Endothelial cell of hepatic sinusoid (primary cell): ENCODE measurements around the gene KCNC3.

Source experiments
- in situ Hi-C: cut with HindIII; loops from 2 replicates; pipeline ENCODE4 v1.10.0; 2017; ENCODE audit warnings: low sequenced_read_pairs

The KCNC3 gene

DNA sequence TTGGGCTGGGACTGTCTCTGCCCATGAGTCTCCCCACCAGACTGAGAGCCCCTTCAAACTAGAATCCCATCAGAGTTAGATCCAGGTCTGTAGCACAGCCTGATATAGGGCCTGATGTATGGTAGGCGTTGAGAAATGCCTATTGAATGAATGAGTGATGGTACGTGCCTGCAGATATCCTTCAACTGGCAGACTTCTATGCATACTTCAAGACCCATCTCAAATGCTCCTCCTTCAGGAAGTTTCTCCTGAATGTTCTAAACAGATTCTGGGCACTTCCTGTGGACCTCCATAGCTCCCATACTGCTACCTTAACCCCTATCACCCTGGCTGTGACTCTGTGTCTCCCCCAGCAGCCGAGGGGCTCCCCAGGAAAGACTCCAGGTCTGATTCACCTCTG, 48.2 kb downstream of the KCNC3 start:
- in situ Hi-C loops, result loop anchor here (5.0 kb wide), 2 partner anchors 51 to 99 kb away; no protein-coding TSS in a partner anchor

DNA sequence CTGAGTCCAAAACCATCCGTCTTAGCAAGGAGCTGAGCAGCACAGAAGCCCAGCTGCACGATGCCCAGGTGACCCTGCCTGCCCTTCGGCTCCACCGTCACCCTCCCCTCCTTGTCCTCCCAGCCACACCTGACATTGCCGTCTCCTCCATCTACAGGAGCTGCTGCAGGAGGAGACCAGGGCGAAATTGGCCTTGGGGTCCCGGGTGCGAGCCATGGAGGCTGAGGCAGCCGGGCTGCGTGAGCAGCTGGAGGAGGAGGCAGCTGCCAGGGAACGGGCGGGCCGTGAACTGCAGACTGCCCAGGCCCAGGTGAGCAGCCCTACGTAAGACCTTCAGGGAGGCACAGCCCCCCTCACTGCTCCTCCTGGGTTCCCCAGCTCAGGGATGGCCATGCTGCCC, 49.1 kb downstream of the KCNC3 start:
- in situ Hi-C loops, result loop anchor here (5.0 kb wide), 2 partner anchors 52 to 98 kb away; no protein-coding TSS in a partner anchor

DNA sequence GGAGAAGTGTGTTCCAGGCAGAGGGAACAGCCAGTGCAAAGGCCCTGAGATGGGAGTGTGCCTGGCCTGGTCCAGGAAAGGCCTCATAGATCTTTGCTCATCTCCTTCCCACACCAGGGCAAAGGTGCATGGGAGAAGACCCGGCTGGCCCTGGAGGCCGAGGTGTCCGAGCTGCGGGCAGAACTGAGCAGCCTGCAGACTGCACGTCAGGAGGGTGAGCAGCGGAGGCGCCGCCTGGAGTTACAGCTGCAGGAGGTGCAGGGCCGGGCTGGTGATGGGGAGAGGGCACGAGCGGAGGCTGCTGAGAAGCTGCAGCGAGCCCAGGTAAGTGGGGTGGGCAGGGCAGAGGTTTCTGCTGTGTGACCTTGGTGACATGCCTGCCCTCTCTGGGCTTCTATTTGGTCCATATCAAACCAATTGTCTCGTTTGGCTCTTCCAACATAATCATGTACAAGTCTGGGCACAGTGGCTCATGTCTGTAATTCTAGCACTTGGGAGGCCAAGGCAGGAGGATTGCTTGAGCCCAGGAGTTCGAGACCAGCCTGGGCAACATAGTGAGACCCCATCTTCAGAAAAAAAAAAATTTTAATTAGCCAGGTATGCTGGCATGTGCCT, 51.1 kb downstream of the KCNC3 start:
- in situ Hi-C loops, result no loop called here

DNA sequence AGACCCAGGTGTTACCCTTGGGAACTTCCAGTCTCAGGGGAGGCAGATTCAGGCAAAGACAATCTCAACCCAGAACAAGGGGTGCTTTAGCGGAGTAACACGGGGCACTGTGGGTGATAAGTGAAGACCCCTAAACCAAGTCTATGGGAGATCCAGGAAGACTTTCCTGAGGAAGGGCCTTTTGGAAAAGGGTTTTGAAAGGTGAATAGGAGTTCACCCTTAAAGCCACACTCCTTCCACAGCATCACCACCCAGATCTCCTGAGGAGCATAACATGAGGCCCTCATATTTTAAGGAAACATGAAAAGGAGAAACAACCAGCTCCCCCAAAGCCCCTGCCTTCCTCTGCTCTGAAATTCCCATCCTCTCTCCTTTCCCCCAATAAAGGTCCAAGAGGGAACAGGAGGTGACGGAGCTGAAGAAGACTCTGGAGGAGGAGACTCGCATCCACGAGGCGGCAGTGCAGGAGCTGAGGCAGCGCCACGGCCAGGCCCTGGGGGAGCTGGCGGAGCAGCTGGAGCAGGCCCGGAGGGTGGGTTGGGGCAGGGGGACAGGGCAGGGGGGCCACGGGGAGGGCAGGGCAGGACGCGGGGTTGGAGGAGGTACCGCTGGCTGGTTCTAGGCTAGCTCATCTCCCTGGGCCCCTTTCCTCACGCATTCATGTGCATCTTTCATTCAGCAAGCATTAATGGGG, 52.7 kb downstream of the KCNC3 start:
- in situ Hi-C loops, result no loop called here

DNA sequence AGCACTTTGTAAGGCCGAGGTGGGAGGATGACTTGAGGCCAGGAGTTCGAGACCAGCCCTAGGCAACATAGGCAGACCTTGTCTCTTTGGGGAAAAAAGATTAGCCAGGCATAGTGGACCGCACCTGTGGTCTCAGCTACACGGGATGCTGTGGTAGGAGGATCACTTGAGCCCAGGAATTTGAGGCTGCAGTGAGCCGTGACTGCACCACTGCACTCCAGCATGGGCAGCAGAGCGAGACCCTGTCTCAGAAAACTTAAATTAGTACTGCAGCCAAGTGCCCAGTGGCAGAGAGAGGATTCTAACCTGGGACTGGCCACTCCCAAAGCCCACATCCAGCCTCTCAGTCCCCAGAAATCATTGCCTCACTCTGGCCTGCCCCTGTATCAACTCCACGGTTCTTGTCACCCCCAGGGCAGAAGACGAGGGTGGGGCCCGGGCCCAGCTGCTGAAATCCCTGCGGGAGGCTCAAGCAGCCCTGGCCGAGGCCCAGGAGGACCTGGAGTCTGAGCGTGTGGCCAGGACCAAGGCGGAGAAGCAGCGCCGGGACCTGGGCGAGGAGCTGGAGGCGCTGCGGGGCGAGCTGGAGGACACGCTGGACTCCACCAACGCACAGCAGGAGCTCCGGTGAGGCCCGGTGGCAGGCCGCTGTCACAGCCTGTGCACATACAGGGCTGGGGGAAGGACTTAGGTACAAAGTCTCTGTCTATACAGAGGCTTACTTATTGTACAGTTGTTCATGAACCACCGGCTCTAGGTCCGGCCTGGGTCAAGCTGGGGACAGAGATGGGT, 53.4 kb downstream of the KCNC3 start:
- in situ Hi-C loops, result no loop called here

DNA sequence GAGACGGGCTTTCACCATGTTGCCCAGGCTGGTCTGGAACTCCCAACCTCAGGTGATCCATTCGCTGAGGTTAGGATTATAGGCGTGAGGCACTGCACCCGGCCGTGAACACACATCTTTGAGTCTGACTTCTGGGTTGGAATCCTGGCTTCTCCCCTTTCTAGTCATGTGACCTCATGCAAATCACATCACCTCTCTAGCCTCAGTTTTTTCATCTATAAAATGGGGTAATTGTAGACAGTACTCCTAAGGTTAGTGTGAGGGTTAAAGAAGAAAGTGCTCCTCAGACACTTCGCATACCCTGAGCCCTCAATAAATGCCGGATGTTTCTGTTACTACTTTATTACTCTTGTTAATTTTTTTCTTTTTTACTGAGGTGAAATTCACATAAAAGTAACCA, 55.4 kb downstream of the KCNC3 start:
- in situ Hi-C loops, result no loop called here

DNA sequence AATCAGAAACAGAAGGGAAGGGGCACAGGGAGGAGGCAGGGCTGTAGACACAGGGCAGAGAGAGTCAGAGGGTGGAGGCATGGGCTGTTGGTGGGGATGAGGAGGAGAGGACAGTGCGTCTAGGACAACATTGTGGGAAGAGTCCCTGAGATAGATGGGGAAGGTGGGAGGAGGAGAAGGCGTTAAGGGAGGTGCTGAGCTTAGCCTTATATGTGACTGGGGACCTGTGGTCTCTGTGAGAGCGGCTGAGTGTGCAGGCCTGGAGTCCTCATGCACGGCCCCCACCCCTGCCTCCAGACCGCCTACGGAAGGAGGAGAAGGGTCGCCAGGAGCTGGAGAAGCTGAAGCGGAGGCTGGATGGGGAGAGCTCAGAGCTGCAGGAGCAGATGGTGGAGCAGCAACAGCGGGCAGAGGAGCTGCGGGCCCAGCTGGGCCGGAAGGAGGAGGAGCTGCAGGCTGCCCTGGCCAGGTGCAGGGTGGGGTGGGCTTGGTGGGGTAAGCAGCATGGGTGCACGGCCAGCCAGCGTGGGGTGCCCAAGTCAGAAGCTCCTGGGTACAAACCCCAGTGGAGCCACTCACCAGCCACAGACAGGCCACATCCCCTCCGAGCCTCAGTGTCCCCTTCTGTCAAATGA, 56.8 kb downstream of the KCNC3 start:
- in situ Hi-C loops, result no loop called here

DNA sequence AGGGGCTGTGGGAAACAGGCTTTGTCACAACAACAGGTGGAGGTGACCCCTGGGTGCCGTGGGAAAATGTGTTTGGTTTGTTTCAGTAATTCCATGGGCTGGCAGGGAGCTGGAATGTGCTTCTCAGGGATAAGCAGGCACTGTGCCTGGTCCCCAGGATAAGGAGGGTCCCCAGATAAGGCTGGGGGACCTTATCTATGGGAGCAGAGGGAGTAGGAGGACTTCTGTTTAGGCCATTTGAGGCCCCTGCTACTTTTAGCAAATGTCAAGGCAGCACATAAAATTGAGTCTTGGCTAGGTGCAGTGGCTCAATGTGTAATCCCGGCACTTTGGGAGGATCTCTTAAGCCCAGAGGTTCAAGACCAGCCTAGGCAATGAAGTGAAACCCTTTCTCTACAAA, 59.5 kb downstream of the KCNC3 start:
- in situ Hi-C loops, result no loop called here

DNA sequence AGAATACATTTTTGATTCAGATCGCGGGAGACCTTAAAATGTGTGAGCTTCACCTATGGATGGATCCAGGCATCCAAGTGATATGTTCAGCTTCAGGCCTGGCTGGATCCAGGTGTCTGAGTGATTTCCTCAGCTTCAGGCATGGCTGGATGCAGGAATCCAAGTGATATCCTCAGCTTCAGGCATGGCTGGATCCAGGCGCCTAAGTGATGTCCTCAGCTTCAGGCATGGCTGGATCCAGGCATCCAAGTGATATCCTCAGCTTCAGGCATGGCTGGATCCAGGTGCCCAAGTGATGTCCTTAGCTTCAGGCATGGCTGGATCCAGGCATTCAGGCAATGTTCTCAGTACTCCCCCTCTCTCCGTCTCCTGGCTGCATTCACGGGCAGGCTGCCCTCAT, 60.7 kb downstream of the KCNC3 start:
- in situ Hi-C loops, result no loop called here

DNA sequence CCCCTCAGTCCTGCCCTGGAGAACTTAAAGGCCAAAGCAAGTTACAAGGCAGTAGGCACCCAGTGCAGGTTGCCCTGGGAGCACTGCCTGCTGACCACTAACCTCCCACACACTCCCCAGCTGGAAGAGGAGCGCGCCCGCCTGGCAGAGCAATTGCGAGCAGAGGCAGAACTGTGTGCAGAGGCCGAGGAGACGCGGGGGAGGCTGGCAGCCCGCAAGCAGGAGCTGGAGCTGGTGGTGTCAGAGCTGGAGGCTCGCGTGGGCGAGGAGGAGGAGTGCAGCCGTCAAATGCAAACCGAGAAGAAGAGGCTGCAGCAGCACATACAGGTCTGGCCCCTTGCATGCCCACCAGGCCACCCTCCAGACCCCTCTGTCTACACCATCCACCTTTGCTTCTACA, 61.1 kb downstream of the KCNC3 start:
- in situ Hi-C loops, result no loop called here

DNA sequence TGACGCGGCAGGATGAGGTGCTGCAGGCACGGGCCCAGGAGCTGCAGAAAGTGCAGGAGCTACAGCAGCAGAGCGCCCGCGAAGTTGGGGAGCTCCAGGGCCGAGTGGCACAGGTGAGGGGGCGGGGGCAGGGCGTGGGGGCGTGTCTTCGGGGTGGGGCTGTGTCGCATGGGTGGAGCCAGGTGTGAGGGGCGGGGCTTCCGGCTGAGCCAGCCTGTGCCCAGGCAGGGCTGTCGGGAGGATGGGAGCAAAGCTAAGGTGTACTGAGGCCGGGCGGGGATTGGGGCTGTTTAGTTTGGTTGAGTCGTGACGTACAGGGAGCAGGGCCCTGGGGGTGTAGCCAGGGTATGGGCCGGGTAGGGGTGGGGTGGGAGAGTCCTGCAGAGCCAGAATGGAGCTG, 62.3 kb downstream of the KCNC3 start:
- in situ Hi-C loops, result no loop called here

DNA sequence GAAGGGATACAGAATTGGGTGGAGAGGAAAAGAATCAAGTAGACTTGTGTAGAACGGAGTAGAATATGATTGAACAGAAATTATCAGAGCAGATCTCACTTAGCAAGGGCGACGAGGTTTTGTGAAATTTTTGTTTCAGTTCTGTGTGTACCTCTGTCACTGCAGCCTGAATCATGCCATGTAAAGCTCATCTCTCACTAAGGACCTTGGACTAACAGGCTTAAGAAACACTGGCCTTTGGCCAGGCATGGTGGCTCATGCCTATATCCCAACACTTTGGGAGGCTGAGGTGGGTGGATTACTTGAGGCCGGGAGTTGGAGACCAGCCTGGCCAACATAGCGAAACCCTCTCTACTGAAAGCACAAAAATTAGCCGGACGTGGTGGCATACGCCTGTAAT, 63.1 kb downstream of the KCNC3 start:
- in situ Hi-C loops, result no loop called here

DNA sequence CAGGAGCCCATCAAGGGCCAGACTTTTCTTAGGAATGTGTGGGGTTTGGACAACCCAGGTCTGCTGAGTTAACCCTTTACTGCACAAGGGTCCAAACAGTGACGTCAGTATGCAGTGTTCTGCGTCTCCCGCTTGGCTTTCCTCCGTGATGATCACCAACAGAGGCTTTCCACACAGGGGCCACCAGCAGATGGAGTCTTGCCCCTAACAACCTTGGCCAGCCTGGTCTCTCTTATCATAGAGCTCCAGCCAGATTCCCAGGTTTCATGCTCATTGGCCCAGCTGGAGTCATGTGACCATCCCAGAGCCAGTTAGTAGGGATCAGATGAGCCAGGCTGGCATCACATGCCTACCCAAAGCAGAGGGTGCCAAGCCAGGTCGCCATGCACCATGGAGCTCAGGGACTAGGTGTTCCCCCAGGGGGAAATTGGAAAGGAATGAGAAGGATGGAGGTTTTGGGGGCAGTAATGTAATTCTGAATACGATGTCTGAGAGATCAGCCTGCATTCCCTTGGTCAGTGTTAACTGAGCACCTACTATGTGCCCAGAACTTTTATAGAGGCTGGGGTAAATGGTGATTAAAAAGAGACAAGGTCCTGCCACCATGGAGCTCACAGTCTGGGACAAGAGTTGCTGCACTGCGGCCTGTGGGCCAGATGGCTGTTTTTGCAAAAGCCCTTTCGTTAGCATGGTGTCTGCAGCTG, 64.5 kb downstream of the KCNC3 start:
- in situ Hi-C loops, result no loop called here

DNA sequence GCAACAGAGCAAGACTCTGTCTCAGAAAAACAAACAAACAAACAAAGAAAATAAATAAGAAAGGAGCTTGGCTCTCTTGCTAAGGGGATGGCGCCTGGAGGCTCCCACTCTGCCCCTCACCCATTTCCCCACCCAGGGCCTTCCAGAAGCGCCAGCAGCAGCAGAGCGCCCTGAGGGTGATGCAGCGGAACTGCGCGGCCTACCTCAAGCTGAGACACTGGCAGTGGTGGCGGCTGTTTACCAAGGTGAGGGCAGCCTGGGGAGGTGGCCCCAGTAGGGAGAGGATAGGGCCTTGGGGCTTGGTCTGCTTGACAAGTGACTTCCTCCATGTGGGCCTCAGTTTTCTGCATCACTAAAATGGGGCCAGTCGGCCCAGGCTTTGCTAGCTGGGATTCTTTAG, 66.0 kb downstream of the KCNC3 start:
- in situ Hi-C loops, result no loop called here
